Neural cell (in vitro differentiated cells): Measurements from ENCODE around the gene SPON1.

Experiments
- CTCF ChIP-seq: fragments of 450-650 bp; IDR thresholded peaks from 2 replicates; pipeline ENCODE4 v1.5.1; 2014; ENCODE audit warnings: antibody characterized with exemption, mild to moderate bottlenecking, moderate library complexity; ENCODE audit not compliant: poor library complexity, severe bottlenecking
- EP300 ChIP-seq: fragments of 450-650 bp; conservative IDR thresholded peaks from 2 replicates; pipeline ENCODE4 v1.6.1; 2014; ENCODE audit warnings: antibody characterized with exemption, mild to moderate bottlenecking, moderate library complexity; ENCODE audit not compliant: poor library complexity, severe bottlenecking
- EZH2 ChIP-seq: fragments of 200-600, 300-800 bp; shearing (Covaris generic), sonication (generic); IDR thresholded peaks from 2 replicates; pipeline ENCODE4 v1.6.1; 2014; ENCODE audit warnings: antibody characterized with exemption, low read length, borderline replicate concordance, mild to moderate bottlenecking; ENCODE audit not compliant: insufficient read depth, poor library complexity, severe bottlenecking
- POLR2AphosphoS5 ChIP-seq: IDR thresholded peaks from 2 replicates; pipeline ENCODE4 v1.6.1; 2012
- RAD21 ChIP-seq: fragments of 450-650 bp; conservative IDR thresholded peaks from 2 replicates; pipeline ENCODE4 v1.6.1; 2014; ENCODE audit warnings: antibody characterized with exemption, mild to moderate bottlenecking, moderate library complexity

GRCh38 chr11:13947379-13947778 lies 15.1 kb upstream of the SPON1 start:
- TF ChIP-seq CTCF (no peak), RAD21 (no peak), EZH2 (no peak), POLR2AphosphoS5 (no peak), EP300 (no peak)
